VCaP (cell line): Measurements from ENCODE around the gene TENT4A.

Source experiments
- H3K27ac ChIP-seq: fragments of 450-650 bp; 2 replicates; pipeline ENCODE4 v1.5.1; 2017
- CTCF ChIP-seq: fragments of 450-650 bp; conservative IDR thresholded peaks from 2 replicates; pipeline ENCODE4 v1.5.1; 2017; ENCODE audit warnings: mild to moderate bottlenecking, moderate library complexity

Gene TENT4A

GRCh38 chr5:6785861-6786180 lies 72.6 kb downstream of the TENT4A start:
- H3K27ac ChIP-seq: no peak overlapping the region
- TF ChIP-seq CTCF: no peak

GRCh38 chr5:6786786-6787495 lies 73.7 kb downstream of the TENT4A start:
- no peak overlapping the region for H3K27ac ChIP-seq
- no peak for TF ChIP-seq CTCF

GRCh38 chr5:6787941-6788340 lies 74.7 kb downstream of the TENT4A start:
- H3K27ac ChIP-seq: no peak overlapping the region
- TF ChIP-seq CTCF: no peak

- no peak for TF ChIP-seq CTCF
Observed at GRCh38 chr5:6788439-6788838, 75.2 kb downstream of the TENT4A start.

GRCh38 chr5:6788956-6789649 lies 75.9 kb downstream of the TENT4A start:
- TF ChIP-seq CTCF: no peak

More at GRCh38 chr5:6788439-6788838, 75.2 kb downstream of the TENT4A start:
- no peak overlapping the region for H3K27ac ChIP-seq

GRCh38 chr5:6790346-6790865 lies 77.2 kb downstream of the TENT4A start:
- no peak overlapping the region for H3K27ac ChIP-seq
- TF ChIP-seq CTCF: no peak

More at GRCh38 chr5:6788956-6789649, 75.9 kb downstream of the TENT4A start:
- no peak overlapping the region for H3K27ac ChIP-seq

- no peak overlapping the region for H3K27ac ChIP-seq
- no peak for TF ChIP-seq CTCF
Observed at GRCh38 chr5:6791031-6791430, 77.8 kb downstream of the TENT4A start.
